GM12878 (cell line): ENCODE measurements around the gene ZNF667. TPM values are rescaled to one million over a fixed set of nuclear protein-coding genes. Genes with fewer than 3 reads are reported as not detected.

Source experiments
- CBX3 ChIP-seq: fragments of 200-600 bp; sonication (generic); IDR thresholded peaks from 2 replicates; pipeline ENCODE4 v1.6.1; 2016; ENCODE audit warnings: low read depth, borderline replicate concordance
- KAT2A ChIP-seq: conservative IDR thresholded peaks from 2 replicates; pipeline ENCODE4 v1.6.1; 2011; ENCODE audit warnings: low read depth, low read length; ENCODE audit not compliant: control insufficient read depth
- MTA2 ChIP-seq: fragments of 450-650 bp; IDR thresholded peaks from 2 replicates; pipeline ENCODE4 v1.6.1; 2016; ENCODE audit warnings: low read depth, mild to moderate bottlenecking, moderate library complexity
- NR2F1 ChIP-seq: fragments of 450-650 bp; conservative IDR thresholded peaks from 2 replicates; pipeline ENCODE4 v1.6.1; 2017; ENCODE audit warnings: mild to moderate bottlenecking
- POLR2AphosphoS2 ChIP-seq: IDR thresholded peaks from 2 replicates; pipeline ENCODE4 v1.6.1; 2011; ENCODE audit warnings: low read depth, mild to moderate bottlenecking, low read length, improper control_type of control experiment, moderate library complexity
- SMC3 ChIP-seq: IDR thresholded peaks from 2 replicates; pipeline ENCODE4 v1.6.1; 2011; ENCODE audit warnings: low read length, improper control_type of control experiment, borderline replicate concordance
- polyA plus RNA-seq, 11 experiments: library from polyadenylated mRNA; depleted of rRNA in 4 of 11; unstranded in 6 of 11; stranded (reverse) in 5 of 11; fragments of >200 nt; fragmentation: Nextera tagmentation in 4 of 11; fragmentation: Illumina TruSeq in 1 of 11; extraction: Ambion mirVana in 4 of 11; extraction: Trizol in 1 of 11; gene quantifications; 1 replicate in 1 of 11; 2 replicates in 10 of 11; pipeline versions ENCODE4 v1.2.1 to v1.2.3, GENCODE V29; 2011 to 2016; ENCODE audit warnings: inconsistent platforms in 2 of 11, missing spikeins in 2 of 11, low read depth in 1 of 11
- total RNA-seq, 4 experiments: library from RNA; depleted of rRNA in 3 of 4; stranded (reverse); fragments of >200 nt in 3 of 4; fragmentation: Illumina TruSeq in 1 of 4; extraction: Trizol in 1 of 4; gene quantifications; 2 replicates each; pipeline versions ENCODE4 v1.2.1 to v1.2.3, GENCODE V29; 2013 to 2021
- TF ChIP-seq, protein P1 (sequence below): fragments of 450-650 bp; IDR thresholded peaks from 2 replicates; pipeline ENCODE4 v1.6.1; 2017; ENCODE audit warnings: mild to moderate bottlenecking, moderate library complexity
- TF ChIP-seq, protein P2 (sequence below): fragments of 450-650 bp; IDR thresholded peaks from 2 replicates; pipeline ENCODE4 v1.6.1; 2018; ENCODE audit warnings: borderline replicate concordance, mild to moderate bottlenecking; ENCODE audit not compliant: partially characterized antibody
- TF ChIP-seq, protein P3 (sequence below): fragments of 450-650 bp; conservative IDR thresholded peaks from 2 replicates; pipeline ENCODE4 v1.6.1; 2017; ENCODE audit warnings: mild to moderate bottlenecking, moderate library complexity
- TF ChIP-seq, protein P4 (sequence below): fragments of 450-650 bp; IDR thresholded peaks from 2 replicates; pipeline ENCODE4 v1.6.1; 2017; ENCODE audit warnings: mild to moderate bottlenecking, moderate library complexity

ZNF667 gene
- total and polyA plus RNA-seq, 10 of the 15 experiments (the other 5 are each of a cell fraction or from before 2014, with no cell fraction given) = 0.10 TPM; not detected in 9

DNA sequence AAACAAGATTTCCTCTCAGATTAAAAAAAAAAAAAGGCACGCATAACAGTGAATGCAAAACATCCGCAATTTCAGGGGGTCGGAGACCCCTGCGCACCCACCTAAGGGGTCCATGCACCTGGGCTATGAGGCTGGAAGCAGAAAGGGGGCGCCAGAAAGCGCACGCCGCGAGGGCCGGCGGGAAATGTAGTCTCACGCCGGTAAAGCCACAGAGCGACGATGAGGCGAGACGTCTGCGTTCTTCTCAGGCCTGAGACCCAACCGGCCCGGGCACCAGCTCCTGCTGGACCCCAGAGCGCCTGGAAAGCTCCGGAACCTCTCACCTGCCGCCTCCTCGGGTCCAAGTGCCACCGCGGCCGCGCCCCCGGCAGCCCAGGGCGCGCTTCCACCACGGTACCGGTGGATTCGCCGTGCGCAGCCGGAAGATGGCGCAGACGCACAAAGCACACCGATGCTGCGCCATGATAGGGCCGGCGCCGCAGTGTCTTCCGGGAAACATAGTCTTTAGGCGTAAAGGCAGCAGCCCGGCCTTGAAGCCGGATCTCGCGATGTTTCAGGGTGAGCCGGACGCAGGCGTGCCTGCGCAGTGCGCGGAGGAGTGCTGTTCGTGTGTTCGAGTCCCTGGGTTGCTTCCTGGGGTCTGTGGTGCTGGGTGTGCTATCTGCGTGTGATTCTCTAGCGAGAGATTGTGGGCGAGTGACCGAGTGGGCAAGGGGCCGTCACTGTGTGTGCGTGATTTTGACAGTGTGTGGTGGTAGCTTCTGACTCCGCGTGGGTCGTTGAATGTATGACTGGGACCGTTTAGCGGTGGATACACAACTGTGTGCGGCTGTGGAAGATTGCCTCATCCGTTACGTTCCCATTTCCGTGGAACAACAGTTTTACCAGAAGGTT, 83.8 kb downstream of the ZNF667 start, which contains the start of gene ZNF582 (continued):
- TF ChIP-seq, protein P1, sequence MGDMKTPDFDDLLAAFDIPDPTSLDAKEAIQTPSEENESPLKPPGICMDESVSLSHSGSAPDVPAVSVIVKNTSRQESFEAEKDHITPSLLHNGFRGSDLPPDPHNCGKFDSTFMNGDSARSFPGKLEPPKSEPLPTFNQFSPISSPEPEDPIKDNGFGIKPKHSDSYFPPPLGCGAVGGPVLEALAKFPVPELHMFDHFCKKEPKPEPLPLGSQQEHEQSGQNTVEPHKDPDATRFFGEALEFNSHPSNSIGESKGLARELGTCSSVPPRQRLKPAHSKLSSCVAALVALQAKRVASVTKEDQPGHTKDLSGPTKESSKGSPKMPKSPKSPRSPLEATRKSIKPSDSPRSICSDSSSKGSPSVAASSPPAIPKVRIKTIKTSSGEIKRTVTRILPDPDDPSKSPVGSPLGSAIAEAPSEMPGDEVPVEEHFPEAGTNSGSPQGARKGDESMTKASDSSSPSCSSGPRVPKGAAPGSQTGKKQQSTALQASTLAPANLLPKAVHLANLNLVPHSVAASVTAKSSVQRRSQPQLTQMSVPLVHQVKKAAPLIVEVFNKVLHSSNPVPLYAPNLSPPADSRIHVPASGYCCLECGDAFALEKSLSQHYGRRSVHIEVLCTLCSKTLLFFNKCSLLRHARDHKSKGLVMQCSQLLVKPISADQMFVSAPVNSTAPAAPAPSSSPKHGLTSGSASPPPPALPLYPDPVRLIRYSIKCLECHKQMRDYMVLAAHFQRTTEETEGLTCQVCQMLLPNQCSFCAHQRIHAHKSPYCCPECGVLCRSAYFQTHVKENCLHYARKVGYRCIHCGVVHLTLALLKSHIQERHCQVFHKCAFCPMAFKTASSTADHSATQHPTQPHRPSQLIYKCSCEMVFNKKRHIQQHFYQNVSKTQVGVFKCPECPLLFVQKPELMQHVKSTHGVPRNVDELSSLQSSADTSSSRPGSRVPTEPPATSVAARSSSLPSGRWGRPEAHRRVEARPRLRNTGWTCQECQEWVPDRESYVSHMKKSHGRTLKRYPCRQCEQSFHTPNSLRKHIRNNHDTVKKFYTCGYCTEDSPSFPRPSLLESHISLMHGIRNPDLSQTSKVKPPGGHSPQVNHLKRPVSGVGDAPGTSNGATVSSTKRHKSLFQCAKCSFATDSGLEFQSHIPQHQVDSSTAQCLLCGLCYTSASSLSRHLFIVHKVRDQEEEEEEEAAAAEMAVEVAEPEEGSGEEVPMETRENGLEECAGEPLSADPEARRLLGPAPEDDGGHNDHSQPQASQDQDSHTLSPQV = no peak
- TF ChIP-seq KAT2A = no peak
- TF ChIP-seq POLR2AphosphoS2 = no peak
- no peak for TF ChIP-seq SMC3
- TF ChIP-seq, protein P2, sequence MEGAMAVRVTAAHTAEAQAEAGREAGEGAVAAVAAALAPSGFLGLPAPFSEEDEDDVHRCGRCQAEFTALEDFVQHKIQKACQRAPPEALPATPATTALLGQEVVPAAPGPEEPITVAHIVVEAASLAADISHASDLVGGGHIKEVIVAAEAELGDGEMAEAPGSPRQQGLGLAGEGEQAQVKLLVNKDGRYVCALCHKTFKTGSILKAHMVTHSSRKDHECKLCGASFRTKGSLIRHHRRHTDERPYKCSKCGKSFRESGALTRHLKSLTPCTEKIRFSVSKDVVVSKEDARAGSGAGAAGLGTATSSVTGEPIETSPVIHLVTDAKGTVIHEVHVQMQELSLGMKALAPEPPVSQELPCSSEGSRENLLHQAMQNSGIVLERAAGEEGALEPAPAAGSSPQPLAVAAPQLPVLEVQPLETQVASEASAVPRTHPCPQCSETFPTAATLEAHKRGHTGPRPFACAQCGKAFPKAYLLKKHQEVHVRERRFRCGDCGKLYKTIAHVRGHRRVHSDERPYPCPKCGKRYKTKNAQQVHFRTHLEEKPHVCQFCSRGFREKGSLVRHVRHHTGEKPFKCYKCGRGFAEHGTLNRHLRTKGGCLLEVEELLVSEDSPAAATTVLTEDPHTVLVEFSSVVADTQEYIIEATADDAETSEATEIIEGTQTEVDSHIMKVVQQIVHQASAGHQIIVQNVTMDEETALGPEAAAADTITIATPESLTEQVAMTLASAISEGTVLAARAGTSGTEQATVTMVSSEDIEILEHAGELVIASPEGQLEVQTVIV = peak; percentile 26
- peak; percentile 17; the same call in 1 of the 2 replicates for TF ChIP-seq MTA2
- TF ChIP-seq CBX3 = no peak
- no peak for TF ChIP-seq NR2F1
- TF ChIP-seq, protein P3, sequence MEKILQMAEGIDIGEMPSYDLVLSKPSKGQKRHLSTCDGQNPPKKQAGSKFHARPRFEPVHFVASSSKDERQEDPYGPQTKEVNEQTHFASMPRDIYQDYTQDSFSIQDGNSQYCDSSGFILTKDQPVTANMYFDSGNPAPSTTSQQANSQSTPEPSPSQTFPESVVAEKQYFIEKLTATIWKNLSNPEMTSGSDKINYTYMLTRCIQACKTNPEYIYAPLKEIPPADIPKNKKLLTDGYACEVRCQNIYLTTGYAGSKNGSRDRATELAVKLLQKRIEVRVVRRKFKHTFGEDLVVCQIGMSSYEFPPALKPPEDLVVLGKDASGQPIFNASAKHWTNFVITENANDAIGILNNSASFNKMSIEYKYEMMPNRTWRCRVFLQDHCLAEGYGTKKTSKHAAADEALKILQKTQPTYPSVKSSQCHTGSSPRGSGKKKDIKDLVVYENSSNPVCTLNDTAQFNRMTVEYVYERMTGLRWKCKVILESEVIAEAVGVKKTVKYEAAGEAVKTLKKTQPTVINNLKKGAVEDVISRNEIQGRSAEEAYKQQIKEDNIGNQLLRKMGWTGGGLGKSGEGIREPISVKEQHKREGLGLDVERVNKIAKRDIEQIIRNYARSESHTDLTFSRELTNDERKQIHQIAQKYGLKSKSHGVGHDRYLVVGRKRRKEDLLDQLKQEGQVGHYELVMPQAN = no peak
- TF ChIP-seq, protein P4, sequence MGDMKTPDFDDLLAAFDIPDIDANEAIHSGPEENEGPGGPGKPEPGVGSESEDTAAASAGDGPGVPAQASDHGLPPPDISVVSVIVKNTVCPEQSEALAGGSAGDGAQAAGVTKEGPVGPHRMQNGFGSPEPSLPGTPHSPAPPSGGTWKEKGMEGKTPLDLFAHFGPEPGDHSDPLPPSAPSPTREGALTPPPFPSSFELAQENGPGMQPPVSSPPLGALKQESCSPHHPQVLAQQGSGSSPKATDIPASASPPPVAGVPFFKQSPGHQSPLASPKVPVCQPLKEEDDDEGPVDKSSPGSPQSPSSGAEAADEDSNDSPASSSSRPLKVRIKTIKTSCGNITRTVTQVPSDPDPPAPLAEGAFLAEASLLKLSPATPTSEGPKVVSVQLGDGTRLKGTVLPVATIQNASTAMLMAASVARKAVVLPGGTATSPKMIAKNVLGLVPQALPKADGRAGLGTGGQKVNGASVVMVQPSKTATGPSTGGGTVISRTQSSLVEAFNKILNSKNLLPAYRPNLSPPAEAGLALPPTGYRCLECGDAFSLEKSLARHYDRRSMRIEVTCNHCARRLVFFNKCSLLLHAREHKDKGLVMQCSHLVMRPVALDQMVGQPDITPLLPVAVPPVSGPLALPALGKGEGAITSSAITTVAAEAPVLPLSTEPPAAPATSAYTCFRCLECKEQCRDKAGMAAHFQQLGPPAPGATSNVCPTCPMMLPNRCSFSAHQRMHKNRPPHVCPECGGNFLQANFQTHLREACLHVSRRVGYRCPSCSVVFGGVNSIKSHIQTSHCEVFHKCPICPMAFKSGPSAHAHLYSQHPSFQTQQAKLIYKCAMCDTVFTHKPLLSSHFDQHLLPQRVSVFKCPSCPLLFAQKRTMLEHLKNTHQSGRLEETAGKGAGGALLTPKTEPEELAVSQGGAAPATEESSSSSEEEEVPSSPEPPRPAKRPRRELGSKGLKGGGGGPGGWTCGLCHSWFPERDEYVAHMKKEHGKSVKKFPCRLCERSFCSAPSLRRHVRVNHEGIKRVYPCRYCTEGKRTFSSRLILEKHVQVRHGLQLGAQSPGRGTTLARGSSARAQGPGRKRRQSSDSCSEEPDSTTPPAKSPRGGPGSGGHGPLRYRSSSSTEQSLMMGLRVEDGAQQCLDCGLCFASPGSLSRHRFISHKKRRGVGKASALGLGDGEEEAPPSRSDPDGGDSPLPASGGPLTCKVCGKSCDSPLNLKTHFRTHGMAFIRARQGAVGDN = 0 out of 2 replicates have a peak, but pooled peaks have one; percentile 37
